Testis (tissue), 2 donors: Measurements from ENCODE around the gene PLEKHM1.

Experiments
- CTCF ChIP-seq, 3 experiments: fragments of 450-650 bp in 2 of 3; fragments of 200-600 bp in 1 of 3; sonication (generic) in 1 of 3; IDR thresholded peaks; one replicate each; pipeline ENCODE4 v1.5.1; 2016 to 2019; ENCODE audit warnings: antibody characterized with exemption in 3 of 3, mild to moderate bottlenecking in 2 of 3, moderate library complexity in 1 of 3
- POLR2A ChIP-seq: fragments of 450-650 bp; IDR thresholded peaks from one replicate; pipeline ENCODE4 v1.6.1; 2017; ENCODE audit warnings: antibody characterized with exemption, mild to moderate bottlenecking, moderate library complexity

DNA sequence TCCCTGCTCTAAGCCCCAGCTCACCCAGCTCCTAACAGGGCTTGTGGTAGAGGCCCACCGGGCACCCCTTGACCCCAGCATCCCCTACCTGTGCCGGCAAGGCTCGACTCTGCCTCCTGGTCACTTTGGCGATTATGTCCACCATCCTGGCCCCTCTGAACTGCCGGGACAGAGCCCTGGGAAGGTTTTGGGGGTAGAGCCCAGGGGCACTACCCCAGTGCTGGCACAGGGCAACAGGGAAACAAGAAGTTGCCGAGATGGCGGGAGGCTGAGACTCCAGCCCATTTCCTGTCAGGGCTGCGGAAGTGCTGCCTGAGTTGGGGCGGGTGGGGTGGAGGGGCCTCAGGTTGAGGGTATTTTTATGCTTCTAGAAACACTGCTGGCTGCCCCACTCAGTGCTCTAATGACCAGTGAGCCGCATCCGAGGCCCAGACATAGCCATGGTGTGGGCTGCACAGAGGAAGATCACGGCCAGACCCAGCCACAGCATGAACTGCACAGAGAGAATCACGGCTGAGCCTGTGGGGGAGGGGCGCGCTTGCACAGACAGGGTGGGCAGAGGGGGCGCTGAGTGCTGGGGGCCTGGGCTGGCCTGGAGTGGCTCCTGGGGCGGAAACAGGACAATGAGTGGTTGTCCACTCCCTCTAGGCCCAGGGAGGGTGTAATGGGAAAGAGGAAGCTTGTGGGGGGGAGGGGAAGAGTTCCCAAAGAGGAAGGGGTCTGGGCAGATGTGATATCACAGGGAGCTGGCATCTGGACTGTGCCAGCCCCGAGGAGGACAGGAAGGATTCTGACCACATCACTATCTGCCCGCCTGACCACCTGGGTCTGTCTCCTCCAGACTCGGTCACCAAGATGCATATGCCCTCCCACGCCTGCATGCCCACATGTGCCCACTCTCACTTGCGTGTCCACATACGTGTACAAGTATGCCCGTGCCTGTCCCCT is 80.1 kb downstream of the PLEKHM1 start:
- TF ChIP-seq POLR2A (no peak), CTCF (IDR thresholded peaks at IDR 0.05) (no peak)
